GM18505 (cell line): ENCODE data around the gene NECAP2.
"Not testable (repeated sequence)": the region's sequence is repeated elsewhere in the genome, so short reads cannot be mapped to it uniquely, and the experiment has no call there.

Experiments used
- ATAC-seq: cut with Tn5 transposase; IDR thresholded peaks from one replicate; pipeline ENCODE4 v1.9.1; 2021; ENCODE audit not compliant: unreplicated experiment
- POLR2A ChIP-seq: IDR thresholded peaks from 4 replicates; pipeline ENCODE4 v1.6.1; 2011; ENCODE audit warnings: borderline replicate concordance; ENCODE audit not compliant: insufficient read depth, insufficient read length; ENCODE audit errors: extremely low read depth

NECAP2 gene

GRCh38 chr1:16462773-16463330 lies 22.3 kb downstream of the NECAP2 start:
- TF ChIP-seq POLR2A, result no peak

GRCh38 chr1:16464917-16465625 lies 24.5 kb downstream of the NECAP2 start:
- ATAC-seq, result no peak
- no peak for TF ChIP-seq POLR2A

More at GRCh38 chr1:16462773-16463330, 22.3 kb downstream of the NECAP2 start:
- ATAC-seq, result no peak

GRCh38 chr1:16468558-16468957 lies 28.0 kb downstream of the NECAP2 start:
- TF ChIP-seq POLR2A, result no peak
- no peak for ATAC-seq

GRCh38 chr1:16474166-16474800 lies 33.8 kb downstream of the NECAP2 start:
- TF ChIP-seq POLR2A, result no peak
- ATAC-seq, result no peak

- not testable (repeated sequence) for ATAC-seq
These were observed 34.4 kb downstream of the NECAP2 start for GRCh38 chr1:16474891-16475290.

GRCh38 chr1:16475771-16476770 lies 35.5 kb downstream of the NECAP2 start:
- not testable (repeated sequence) for ATAC-seq

- no peak for TF ChIP-seq POLR2A
- ATAC-seq, result no peak
These were observed 37.6 kb downstream of the NECAP2 start for GRCh38 chr1:16478091-16478490.

- ATAC-seq, result not testable (repeated sequence)
These were observed 42.6 kb downstream of the NECAP2 start for GRCh38 chr1:16483146-16483545.

- ATAC-seq, result not testable (repeated sequence)
These were observed 43.3 kb downstream of the NECAP2 start for GRCh38 chr1:16483639-16484500.

- ATAC-seq, result no peak
- TF ChIP-seq POLR2A, result no peak
These were observed 43.9 kb downstream of the NECAP2 start for GRCh38 chr1:16484501-16484835.

GRCh38 chr1:16484931-16485330 lies 44.4 kb downstream of the NECAP2 start:
- no peak for ATAC-seq

GRCh38 chr1:16486316-16486715 lies 45.8 kb downstream of the NECAP2 start:
- ATAC-seq, result not testable (repeated sequence)

More at GRCh38 chr1:16484931-16485330, 44.4 kb downstream of the NECAP2 start:
- TF ChIP-seq POLR2A, result no peak

GRCh38 chr1:16487011-16487410 lies 46.5 kb downstream of the NECAP2 start:
- not testable (repeated sequence) for ATAC-seq

GRCh38 chr1:16489195-16489880 lies 48.8 kb downstream of the NECAP2 start:
- ATAC-seq, result not testable (repeated sequence)
